Activated naive CD8-positive, alpha-beta T cell (primary cell): Measurements from ENCODE around the gene STKLD1.

ENCODE experiments used
- H3K27ac Mint-ChIP-seq: one replicate; pipeline ENCODE4 v1.8.0; 2021; ENCODE audit warnings: mixed read lengths
- H3K27me3 Mint-ChIP-seq: one replicate; pipeline ENCODE4 v1.8.0; 2021; ENCODE audit warnings: mixed read lengths
- H3K36me3 Mint-ChIP-seq: one replicate; pipeline ENCODE4 v1.8.0; 2021; ENCODE audit warnings: mixed read lengths
- H3K4me1 Mint-ChIP-seq: one replicate; pipeline ENCODE4 v1.8.0; 2021; ENCODE audit warnings: low read depth, mixed read lengths
- H3K4me3 Mint-ChIP-seq: one replicate; pipeline ENCODE4 v1.8.0; 2021; ENCODE audit warnings: mild to moderate bottlenecking, mixed read lengths
- H3K9me3 Mint-ChIP-seq: one replicate; pipeline ENCODE4 v1.8.0; 2021; ENCODE audit warnings: low read depth, mixed read lengths

STKLD1 gene

DNA sequence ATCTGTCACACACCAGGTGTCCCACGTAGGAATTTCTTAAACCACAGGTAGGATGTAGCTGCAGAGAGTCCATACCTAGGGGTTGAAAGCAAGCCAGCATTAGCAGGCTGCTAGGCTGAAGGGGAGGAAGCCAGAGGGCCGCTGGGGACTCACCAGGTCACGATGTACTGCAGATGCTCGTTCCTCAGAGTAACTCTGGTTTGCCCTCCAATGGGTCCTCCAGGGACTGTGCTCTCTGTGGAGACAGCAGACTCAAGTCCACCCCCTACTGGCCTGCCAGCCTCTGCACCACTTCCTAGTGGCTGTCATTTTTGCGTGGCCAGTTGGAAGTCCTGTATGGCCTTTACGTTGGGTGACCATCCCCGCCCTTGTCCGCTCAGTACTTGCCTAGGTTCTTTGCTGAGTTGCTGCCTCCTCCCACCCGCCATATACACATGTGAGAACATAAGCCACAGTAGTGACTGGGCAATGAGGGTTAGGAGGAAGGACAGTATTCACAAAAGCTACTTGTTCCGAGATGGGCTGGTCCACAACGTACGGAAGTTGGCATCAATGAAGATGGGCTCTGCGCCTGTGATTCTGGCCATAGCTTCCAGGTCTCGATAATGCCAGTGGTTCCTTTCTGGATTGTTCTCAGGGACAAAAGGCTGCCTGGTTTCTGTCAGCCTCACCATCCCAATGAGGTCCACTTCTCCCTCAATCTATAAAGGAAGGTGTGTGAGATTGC lies 24.1 kb upstream of the STKLD1 start:
- peak overlapping the region; percentile 59 for H3K4me3 Mint-ChIP-seq
- H3K4me1 Mint-ChIP-seq, result peaks cover 37% of the 10 kb centered on the region
- no peaks in the 10 kb centered on the region for H3K27me3 Mint-ChIP-seq
- peaks cover 10% of the 10 kb centered on the region for H3K36me3 Mint-ChIP-seq
- H3K9me3 Mint-ChIP-seq, result no peaks in the 10 kb centered on the region
- peak overlapping the region; percentile 76 for H3K27ac Mint-ChIP-seq

DNA sequence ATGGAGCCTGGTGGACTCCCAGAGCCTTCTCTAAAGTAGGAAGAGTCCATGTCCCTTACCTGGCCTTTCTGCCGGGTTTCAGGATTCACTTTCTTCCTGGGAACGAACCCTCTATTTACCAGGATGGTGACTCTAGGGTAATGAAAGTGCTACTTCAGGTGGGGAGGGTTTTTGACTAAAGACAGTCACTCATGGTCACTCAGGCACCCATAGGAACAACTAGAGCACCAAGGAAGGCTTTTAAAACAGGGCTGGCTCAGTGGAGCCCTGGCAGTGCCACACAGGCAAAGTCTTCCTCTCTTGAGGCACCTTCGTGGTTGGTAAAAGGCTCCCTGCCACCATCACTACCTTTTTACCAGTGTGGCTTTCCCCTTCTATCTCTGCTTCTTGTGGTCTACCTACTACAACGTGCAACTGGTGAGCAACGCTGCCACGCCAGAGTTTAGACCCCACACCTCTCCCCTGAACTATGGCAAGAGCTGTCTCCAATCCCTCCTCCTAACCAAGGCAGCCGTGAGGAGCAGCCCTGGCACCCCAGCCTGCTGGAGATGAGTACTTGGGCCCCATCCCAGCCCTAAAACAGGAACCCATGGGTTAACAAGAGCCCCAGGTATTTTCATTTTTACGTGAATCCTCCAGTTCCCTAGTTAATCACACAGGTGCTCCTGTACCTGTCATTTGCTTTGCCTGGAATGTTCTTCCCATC lies 23.4 kb upstream of the STKLD1 start:
- Mint-ChIP-seq H3K9me3 (no peaks in the 10 kb centered on the region), H3K27me3 (no peaks in the 10 kb centered on the region), H3K4me1 (peaks cover 42% of the 10 kb centered on the region), H3K4me3 (no peak overlapping the region), H3K36me3 (peaks cover 10% of the 10 kb centered on the region), H3K27ac (peak overlapping the region; percentile 83)

DNA sequence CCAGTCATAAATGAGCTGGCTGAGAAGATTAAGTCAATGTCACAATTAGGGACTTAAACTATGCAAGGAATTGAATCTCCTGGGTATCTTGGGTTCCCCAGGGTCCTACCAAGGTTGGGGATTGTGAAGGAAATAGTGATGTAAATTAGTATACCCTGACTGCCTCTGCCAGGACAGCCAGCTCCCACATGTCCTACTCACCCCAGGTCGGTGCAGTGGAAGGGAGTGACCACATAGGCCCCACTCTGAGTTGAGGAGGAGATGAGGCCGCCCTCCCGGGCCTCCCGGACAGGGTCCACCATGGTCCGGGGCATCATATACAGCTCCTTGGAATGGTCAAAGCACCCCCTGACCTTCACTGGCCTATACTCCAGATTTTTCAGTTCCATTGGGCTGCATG lies 22.6 kb upstream of the STKLD1 start:
- H3K4me3 Mint-ChIP-seq, result peak overlapping the region; percentile 38
- H3K27ac Mint-ChIP-seq, result peak overlapping the region; percentile 83
- H3K9me3 Mint-ChIP-seq, result no peaks in the 10 kb centered on the region
- H3K27me3 Mint-ChIP-seq, result no peaks in the 10 kb centered on the region
- peaks cover 10% of the 10 kb centered on the region for H3K36me3 Mint-ChIP-seq
- peaks cover 48% of the 10 kb centered on the region for H3K4me1 Mint-ChIP-seq

DNA sequence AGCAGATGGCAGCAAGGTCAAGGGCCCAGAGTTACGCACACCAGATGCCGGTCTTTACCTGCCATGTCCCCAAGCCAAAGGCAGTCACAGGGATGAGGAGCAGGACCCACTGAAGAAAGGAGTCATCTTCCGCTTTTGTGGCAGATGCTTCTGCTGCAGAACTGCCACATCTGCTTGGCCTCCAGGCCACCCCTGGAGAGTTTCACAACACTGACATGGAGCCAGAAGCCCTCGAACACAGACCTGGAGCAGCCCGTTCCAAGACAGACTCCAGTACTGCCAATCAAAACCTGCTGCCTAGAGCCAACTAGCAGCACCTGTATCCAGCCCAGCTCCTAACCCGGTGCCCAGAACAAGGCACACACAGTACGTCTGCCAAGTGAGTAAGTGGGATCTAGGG lies 21.4 kb upstream of the STKLD1 start:
- Mint-ChIP-seq H3K27me3 (no peaks in the 10 kb centered on the region), H3K4me3 (peak overlapping the region; percentile 90), H3K4me1 (peaks cover 50% of the 10 kb centered on the region), H3K36me3 (peaks cover 3% of the 10 kb centered on the region), H3K27ac (peak overlapping the region; percentile 46), H3K9me3 (no peaks in the 10 kb centered on the region)

- peaks cover 45% of the 10 kb centered on the region for H3K4me1 Mint-ChIP-seq
- no peaks in the 10 kb centered on the region for H3K9me3 Mint-ChIP-seq
- peak overlapping the region; percentile 90 for H3K4me3 Mint-ChIP-seq
- H3K27me3 Mint-ChIP-seq, result no peaks in the 10 kb centered on the region
- no peaks in the 10 kb centered on the region for H3K36me3 Mint-ChIP-seq
- peak overlapping the region; percentile 82 for H3K27ac Mint-ChIP-seq
Measured at GRCh38 chr9:133355881-133356357, 20.2 kb upstream of the STKLD1 start.

GRCh38 chr9:133356391-133357091 lies 19.6 kb upstream of the STKLD1 start, which contains the start of the genes SURF1 and SURF2:
TSS of gene SURF1 (minus strand) at chr9:133356487. CDS start at chr9:133356453, 34 bp downstream.
TSS of gene SURF2 (plus strand) at chr9:133356550. CDS start at chr9:133356593, 43 bp downstream.
- Mint-ChIP-seq H3K27ac (peak within 1 kb of the TSS; percentile 82), H3K4me3 (peak within 1 kb of the TSS; percentile 90), H3K4me1 (peaks cover 46% of the 10 kb centered on the region), H3K9me3 (no peaks in the 10 kb centered on the region), H3K27me3 (no peaks in the 10 kb centered on the region), H3K36me3 (no peaks in the 10 kb centered on the region)

GRCh38 chr9:133357656-133358055 lies 18.5 kb upstream of the STKLD1 start:
- no peaks in the 10 kb centered on the region for H3K36me3 Mint-ChIP-seq
- peak overlapping the region; percentile 80 for H3K27ac Mint-ChIP-seq
- no peaks in the 10 kb centered on the region for H3K27me3 Mint-ChIP-seq
- H3K4me3 Mint-ChIP-seq, result peak overlapping the region; percentile 81
- no peaks in the 10 kb centered on the region for H3K9me3 Mint-ChIP-seq
- H3K4me1 Mint-ChIP-seq, result peaks cover 44% of the 10 kb centered on the region

DNA sequence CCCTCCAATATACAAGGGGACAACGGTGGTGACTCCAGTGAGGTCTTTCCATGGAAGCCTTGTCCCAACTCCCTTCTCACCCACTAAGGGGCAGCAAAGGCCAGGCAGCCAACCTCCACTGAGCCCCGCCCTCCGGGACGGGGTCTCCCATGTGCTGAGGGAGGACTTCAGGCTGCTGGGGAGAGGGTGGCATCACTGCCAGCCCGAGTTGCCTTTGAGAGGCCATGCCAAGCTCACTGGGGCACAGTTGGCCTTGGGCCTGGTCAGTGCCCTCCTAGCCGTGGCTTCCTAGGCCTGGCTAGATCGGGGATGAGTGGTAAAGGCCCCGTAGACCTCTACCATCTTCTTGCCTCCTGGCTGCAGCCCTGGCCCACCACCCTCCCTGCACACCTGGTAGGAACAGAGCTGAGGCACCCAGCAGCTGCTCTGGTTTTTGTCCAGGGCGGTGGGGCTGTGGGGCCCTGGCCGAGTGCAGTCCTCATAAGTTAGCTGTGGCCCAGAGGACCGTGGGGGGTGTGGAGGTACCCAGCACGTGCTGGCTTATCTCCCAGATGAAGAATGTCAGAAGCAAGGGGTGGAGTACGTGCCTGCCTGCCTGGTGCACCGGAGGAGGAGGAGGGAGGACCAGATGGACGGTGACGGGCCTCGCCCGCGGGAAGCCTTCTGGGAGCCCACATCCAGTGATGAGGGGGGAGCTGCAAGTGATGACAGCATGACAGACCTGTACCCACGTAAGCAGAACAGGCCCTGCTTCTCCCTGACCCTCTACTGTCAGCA lies 16.6 kb upstream of the STKLD1 start:
- no peaks in the 10 kb centered on the region for H3K9me3 Mint-ChIP-seq
- peak overlapping the region; percentile 42 for H3K4me3 Mint-ChIP-seq
- no peaks in the 10 kb centered on the region for H3K36me3 Mint-ChIP-seq
- H3K4me1 Mint-ChIP-seq, result peaks cover 38% of the 10 kb centered on the region
- H3K27me3 Mint-ChIP-seq, result no peaks in the 10 kb centered on the region
- no peak overlapping the region for H3K27ac Mint-ChIP-seq

DNA sequence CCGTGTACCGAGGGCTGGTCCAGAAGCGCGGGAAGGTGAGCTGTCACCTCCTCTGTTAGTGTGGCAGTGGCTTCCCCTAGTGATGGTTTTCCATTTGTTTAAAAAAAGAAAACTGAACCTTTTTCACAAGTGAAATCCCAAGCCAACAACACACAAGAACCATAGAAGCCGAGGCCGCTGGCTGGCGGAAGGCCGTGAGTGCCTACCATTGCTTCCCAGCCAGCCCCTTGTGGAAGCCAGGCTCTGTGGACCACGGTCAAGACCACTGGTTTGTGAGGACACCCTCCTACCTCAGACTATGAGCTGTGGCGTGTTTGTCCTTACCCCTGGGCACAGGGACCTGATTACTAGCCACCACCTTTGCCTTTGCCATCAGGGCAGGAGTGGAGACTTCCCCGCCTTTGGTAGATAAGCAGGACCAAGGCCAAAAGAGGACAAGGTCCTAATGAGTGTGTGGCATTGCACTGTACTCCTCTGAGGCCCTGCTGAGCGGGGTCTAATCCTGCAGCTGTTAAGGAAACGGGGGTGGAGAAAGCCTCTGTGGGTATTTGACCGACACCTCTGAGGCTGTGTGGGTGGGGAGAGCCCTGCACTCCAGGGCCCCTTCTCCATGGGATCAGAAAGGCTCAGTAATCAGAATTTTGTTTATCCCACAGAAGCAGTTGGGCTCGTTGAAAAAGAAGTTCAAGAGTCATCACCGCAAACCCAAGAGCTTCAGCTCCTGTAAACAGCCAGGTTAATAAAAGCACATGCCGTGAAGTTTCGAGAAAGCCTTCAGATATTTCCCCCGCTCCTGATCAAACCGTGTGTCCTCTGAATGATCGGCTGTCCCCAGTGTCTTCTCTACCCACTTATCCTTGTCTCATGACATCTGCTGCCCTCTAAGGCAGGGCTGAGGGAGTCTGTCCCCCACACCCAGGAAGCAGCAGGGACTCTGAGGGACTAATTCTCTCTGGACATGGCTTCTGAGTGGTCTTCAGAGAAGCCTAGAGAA lies 15.5 kb upstream of the STKLD1 start:
- no peaks in the 10 kb centered on the region for H3K36me3 Mint-ChIP-seq
- H3K4me3 Mint-ChIP-seq, result peak overlapping the region; percentile 27
- peak overlapping the region; percentile 87 for H3K27ac Mint-ChIP-seq
- no peaks in the 10 kb centered on the region for H3K9me3 Mint-ChIP-seq
- H3K27me3 Mint-ChIP-seq, result no peaks in the 10 kb centered on the region
- peaks cover 33% of the 10 kb centered on the region for H3K4me1 Mint-ChIP-seq

- Mint-ChIP-seq H3K4me3 (no peak overlapping the region), H3K27ac (peak overlapping the region; percentile 87), H3K4me1 (peaks cover 38% of the 10 kb centered on the region), H3K27me3 (no peaks in the 10 kb centered on the region), H3K36me3 (no peaks in the 10 kb centered on the region), H3K9me3 (no peaks in the 10 kb centered on the region)
Measured at GRCh38 chr9:133361507-133362092, 14.6 kb upstream of the STKLD1 start.

DNA sequence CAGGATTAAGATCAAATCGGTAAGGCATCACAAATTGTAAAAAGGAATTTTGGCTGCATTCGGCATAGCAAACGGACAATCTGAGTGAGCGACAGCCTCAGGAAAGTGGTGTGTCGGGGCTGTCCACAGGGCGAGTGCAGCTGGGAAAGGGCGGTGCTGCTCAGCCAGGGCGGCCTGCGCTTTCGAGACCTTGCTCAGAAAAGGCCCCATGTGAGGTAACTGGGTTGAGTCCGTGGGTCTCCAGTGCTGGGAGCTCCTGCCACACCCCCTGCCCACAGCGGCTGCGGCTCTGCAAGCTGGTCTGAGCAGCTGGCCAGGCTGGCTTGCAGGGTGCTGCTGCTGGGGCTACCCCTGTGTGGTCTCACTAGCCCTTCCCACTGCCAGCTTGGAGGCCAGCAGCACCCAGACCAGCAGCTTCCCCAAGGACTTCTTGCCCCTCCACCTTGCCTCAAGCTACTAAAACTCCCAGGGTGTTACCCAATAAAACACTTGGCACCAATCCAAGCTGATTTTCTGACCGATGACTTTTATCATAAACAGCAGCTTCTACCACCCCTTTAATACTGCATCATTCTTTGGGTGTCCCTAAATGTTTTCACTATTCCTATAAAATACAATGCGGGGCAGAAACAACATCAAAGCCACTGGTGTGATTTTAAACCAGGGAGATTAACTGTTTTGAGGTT lies 13.7 kb upstream of the STKLD1 start:
- H3K9me3 Mint-ChIP-seq, result no peaks in the 10 kb centered on the region
- H3K4me3 Mint-ChIP-seq, result no peak overlapping the region
- H3K27me3 Mint-ChIP-seq, result no peaks in the 10 kb centered on the region
- no peaks in the 10 kb centered on the region for H3K36me3 Mint-ChIP-seq
- H3K4me1 Mint-ChIP-seq, result peaks cover 36% of the 10 kb centered on the region
- H3K27ac Mint-ChIP-seq, result peak overlapping the region; percentile 75

DNA sequence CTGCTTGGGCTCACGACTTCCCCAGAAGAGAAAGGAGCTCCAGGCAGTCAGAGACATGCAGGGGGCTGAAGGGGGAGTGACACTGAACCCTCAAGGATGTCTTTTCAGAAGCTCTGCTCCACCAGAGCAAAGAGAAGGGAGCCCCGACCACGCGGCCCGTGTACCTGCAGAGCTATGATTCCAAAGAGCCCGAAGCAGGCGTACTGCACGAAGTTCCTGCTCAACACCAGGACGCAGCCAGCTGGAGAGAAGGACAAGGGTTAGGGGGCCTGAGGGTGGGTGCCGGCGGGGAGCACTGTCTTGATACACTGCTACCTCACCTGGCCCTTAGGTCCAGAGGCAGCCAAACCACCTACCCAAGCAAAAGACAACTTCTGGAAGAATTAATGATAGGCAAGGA lies 9.7 kb upstream of the STKLD1 start:
- Mint-ChIP-seq H3K36me3 (peaks cover 3% of the 10 kb centered on the region), H3K27me3 (no peaks in the 10 kb centered on the region), H3K9me3 (no peaks in the 10 kb centered on the region), H3K27ac (no peak overlapping the region), H3K4me3 (no peak overlapping the region), H3K4me1 (peaks cover 45% of the 10 kb centered on the region)

- no peaks in the 10 kb centered on the region for H3K9me3 Mint-ChIP-seq
- H3K4me3 Mint-ChIP-seq, result no peak overlapping the region
- H3K4me1 Mint-ChIP-seq, result peaks cover 53% of the 10 kb centered on the region
- peaks cover 3% of the 10 kb centered on the region for H3K36me3 Mint-ChIP-seq
- H3K27me3 Mint-ChIP-seq, result no peaks in the 10 kb centered on the region
- no peak overlapping the region for H3K27ac Mint-ChIP-seq
Measured at GRCh38 chr9:133367221-133367620, 8.9 kb upstream of the STKLD1 start.
